ENCODE measurements around the gene C3.
"Not testable (repeated sequence)": the region's sequence is repeated elsewhere in the genome, so short reads cannot be mapped to it uniquely, and the experiment has no call there.

The C3 gene

DNA sequence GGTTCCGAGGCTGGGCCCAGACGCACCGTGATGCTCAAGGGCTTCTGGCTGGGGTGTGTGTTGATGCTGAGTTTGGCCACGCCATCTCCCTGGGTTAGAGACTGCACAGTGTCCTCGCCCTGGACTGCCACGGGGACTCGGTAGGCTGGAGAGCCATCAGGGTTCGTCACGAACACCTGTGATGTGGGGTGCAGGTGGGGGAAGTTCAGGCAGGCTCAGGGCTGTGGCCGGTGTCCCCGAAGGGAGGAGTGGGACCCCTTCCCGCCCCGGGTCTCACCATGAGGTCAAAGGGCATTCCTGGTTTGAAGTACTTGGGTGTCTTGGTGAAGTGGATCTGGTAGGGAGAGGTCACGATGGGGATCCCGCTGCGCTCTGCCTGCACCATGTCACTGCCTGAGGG is 8.2 kb downstream of the C3 start:
- no peak for FAIRE-seq

DNA sequence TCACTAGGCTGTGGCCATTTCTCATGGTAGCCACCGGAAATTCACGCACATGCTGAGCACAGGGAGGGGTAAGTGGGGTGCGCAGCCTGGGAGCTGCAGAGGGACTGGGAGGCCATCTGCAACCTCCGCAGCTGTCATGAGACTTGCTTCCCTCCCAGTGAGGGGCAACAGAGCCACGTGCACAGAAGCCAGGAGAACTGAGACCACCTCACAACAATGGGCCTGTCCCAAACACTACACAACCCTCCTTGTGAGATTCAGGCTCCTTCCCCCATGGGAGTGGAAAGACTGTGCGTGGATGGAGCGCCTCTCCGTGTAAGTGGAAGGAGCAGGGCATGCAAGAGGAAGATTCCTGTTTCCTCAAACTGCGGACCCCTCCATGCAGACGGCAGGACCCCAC is 8.8 kb downstream of the C3 start:
- no peak for FAIRE-seq

DNA sequence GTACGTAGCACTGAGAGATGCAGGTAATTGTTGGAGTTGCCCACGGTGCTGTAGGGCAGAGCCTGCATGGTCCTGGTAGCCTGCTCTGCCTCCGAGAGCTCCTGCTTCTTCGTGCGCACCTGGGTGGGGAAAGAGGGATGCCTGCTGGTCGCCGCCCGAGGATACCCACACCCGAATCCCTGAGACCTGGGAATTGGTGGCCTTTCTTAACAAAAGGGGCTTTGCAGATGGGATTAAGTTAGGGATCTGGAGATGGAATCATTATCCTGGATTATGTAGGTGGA is 9.4 kb downstream of the C3 start:
- no peak for FAIRE-seq

DNA sequence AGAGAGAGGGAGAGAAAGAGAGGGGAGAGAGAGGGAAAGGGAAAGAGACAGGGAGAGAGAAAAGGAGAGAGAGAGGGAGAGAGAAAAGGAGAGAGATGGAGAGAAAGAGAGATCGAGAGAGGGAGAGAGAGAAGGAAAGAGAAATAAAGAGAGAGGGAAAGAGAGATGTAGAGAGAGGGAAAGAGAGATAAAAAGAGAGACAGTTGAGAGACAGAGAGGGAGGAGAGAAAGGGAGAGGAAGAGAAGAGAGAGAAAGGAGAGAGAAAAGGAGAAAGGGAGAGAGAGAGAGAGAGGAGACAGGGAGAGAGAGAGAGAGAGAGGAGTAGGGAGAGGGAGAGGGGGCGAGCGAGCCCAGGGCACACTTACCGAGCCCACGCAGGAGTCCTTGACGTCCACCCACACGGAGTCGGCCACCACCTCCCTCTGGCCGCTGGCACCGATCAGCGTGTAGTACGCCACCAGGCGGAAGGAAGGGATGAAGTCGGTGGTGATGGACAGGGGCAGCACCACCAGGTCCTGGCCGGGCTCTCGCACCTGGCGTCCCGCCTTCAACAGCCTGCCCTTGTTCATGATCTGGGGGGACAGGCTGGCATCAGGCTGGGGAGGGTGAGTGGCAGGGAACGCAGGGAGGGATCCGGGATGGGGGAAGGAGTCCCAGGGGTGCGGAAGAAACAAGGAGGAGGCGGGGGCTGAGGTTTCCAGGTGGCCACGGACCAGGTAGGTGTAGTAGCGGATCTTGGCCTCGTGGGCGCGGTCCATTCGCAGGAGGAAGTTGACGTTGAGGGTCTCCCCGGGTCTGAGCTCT is 10.0 kb downstream of the C3 start:
- no peak for FAIRE-seq

DNA sequence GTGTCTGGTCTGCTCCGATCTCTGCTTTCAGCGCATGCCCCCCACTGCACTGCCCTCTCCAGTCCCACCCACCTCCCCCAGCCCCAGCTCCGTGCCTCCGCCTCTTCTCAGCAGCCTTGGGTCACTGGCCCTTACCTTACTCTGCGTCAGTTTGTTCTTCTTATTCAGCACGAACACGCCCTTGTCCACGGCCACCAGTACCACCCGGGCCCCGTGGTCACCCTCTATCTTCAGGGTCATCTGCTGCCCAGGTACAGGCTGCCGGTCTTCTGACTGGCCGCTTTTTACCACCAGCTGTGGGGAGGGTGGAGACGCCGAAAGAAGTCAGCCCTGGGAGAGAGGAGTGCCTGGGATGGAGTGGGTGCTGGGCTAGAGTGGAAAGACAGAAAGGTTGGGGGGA is 10.9 kb downstream of the C3 start:
- no peak for FAIRE-seq

DNA sequence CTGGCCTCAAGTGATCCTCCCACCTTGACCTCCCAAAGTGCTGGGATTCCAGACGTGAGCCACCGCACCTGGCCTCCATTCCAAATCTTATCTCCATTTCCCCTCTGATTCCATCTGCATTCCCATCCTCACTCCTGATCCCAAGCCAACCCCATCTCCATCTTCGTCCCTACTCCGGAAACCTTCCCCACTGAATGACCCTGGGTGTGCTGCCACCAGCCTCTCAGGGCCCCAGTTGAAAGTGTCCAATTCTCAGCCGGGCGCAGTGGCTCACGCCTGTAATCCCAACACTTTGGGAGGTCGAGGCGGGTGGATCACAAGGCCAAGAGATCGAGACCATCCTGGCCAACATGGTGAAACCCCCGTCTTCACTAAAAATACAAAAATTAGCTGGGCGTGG is 11.5 kb downstream of the C3 start:
- not testable (repeated sequence) for FAIRE-seq

DNA sequence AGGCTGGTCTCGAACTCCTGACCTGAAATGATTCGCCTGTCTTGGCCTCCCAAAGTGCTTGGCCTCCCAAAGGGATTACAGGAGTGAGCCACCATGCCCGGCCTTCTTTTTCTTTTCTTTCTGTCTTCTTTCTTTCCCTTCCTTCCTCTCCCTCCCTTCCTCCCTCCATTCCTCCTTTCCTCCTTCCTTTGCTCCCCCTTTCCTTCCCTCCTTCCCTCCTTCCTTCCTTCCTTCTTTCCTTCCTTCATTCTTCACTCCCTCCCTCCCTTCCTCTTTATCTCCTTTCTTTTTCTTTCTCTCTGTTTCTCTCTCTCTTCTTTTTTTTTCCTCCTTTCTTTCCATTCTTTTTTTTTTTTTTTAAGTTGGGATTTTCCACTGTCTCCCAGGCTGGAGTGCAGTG is 12.1 kb downstream of the C3 start:
- no peak for FAIRE-seq

DNA sequence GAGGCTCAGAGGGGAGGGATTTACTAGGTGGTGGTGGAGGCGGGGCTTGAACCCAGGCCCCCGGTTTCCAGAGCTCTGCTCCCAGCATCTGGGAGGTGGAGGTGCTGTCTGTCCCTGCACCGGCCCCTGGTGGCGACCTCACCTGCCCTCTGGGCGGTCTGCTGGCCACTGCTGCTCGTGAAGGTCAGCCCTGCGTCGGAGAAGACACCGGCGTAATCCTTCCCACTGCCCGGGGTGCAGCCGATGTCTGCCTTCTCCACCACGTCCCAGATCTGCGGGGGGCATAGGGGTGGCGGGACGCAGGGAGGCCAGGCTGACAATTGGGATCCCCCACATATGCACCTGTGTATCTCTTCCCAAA is 12.8 kb downstream of the C3 start:
- no peak for FAIRE-seq

DNA sequence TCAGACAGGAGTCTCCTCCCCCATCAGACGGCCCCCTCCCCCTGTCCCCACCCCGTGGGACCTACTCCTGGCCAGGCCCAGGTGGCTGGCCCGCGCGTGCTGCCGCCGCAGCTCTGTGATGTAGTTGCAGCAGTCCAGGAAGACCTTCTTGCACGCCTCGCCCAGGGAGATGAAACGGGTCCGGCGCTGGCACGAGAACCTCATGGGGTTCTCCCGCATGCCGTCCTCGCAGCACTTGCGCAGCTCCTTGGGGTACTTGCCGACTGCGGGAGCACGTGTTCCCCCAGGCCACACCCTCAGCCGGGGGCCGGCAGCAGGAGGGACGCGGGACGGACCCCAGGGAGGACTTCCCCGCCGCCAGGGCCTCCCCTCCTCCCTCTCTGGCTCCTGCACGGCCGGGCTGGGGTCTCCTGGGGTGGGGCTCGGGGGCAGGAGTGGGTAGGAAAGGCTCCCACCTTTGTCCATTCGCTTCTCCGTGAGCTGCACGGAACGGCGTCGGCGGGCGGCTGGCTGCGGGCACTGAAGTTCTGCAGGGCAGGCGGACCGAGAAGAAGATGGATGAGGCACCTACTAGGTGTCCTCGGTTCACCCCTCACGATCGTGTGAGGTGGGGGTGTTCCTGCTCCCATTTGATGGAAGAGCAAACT is 13.3 kb downstream of the C3 start:
- FAIRE-seq = no peak

DNA sequence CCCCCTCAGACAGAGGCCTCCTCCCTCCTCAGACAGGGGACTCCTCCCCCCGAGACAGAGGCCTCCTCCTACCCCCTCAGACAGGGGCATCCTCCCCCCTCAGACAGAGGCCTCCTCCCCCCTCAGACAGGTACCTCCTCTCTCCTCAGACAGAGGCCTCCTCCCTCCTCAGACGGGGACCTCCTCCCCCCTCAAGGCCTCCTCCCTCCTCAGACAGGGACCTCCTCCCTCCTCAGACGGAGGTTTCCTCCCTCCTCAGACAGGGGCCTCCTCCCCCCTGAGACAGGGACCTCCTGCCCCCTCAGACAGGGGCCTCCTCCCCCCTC is 13.9 kb downstream of the C3 start:
- no peak for FAIRE-seq

DNA sequence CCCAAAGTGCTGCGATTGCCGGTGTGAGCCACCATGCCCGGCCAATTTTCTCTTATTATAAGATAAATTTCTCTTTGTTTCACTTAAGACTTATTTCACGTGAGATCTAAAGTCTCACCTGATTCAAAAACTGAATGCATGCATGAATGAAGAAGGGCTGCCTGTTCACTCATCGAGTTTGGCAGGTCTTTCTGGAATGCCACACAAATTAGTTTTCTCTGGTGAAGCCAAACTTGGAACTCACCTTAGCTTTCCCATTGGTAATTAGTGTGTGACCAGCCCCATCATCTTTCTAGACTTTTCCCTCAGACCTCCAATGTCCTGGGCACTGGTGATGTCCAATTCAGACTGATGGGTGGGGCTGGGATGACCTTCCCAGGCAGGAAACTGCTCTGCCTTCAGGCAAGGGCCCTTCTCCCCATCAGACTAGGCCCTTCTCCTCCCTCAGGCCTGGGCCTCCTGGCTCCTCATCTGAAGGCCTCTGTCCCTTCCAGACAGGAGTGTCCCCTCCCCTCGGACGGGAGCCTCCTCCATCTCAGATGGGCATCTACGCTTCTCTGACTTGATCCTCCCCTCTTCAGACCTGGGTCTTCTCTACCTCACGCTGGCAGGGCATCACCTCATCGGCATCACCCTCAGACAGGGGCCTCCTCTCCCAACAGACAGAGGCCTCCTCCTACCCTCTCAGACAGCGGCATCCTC is 14.4 kb downstream of the C3 start:
- no peak for FAIRE-seq

DNA sequence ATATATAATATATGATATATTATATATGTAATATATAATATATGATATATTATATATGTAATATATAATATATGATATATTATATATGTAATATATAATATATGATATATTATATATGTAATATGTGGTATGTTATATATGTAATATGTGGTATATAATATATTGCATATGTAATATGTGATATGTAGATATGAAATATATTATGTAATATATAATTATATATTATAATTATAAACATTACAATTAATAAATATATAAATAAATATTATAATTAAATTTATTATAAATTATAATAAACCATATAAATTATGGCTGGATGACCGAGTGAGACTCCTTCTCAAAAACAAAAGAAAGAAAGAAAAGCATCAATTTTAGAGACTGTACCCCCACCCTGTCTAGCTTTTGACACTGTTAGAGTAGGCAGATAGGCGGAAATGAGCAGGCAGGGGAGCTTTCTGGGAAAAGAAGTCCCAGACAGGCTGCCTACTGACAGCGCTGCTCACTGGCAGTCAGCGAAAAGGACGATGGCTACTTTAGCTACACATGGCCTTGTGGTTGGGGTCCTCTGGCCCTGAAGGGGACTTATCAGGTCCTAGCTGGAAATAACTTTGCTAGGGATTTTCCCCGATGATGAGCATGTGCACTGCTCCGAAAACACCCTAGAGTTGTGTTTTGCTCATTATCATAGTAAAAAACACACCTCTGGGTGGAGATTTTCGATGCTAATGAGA is 19.7 kb downstream of the C3 start:
- peak; percentile 92 for FAIRE-seq

DNA sequence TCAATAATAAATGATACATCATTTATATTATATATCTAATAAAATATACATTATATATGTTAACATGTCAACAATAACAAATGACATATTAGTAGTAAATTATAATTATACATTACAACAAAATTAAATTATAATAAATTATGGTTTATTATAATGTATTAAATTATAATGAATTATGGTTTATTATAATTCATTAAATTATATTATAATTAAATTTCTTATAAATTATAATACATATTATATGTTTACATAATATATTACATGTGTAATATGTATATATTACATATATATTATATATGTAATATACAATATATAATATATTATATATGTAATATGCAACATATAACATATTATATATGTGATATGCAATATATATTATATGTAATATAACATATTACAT is 20.5 kb downstream of the C3 start:
- peak; percentile 99 for FAIRE-seq

DNA sequence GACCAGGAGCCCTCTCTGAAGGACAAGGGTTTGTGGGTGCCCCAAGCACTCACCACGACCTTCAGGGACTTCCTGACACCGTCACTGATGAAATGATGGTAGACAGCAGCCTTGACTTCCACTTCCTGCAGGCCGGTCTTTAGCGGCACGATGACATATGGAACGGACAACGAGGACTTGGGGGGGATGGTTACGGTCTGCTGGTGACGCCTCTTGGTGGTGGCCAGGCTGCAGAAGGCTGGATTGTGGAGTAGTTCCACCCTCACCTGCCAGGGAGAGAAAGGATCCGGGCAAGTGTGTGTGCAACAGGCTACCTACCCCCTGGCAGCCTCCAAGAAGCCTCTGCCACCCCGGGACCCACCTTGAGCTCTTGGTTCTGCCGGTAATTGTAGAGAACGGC is 23.2 kb downstream of the C3 start:
- FAIRE-seq = no peak

DNA sequence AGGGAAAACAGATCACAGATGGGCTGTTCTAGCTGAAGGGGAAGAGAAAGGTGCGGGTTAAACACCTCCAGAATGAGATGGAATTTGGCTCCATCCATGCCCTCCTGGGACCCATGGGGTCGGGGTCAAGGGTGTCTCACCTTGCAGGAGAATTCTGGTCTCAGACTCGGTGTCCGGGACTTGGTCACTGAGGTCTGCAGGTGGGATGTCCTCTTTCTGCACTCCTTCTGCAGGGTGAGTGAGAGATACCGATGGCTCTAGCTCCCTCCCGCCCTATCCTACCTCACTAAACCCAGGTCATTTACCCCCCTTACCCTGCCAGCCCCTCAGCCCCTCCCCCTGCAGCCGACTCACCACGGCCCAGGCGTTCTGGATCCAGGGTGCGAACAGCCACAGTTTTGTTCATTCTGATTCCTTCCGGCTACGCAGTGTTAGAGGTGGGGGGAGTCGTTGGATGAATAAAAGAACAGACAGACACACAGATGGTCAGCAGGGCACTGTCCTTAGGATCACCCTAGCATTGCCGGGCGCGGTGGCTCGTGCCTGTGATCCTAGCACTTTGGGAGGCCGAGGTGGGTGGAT is 24.1 kb downstream of the C3 start:
- FAIRE-seq = no peak

DNA sequence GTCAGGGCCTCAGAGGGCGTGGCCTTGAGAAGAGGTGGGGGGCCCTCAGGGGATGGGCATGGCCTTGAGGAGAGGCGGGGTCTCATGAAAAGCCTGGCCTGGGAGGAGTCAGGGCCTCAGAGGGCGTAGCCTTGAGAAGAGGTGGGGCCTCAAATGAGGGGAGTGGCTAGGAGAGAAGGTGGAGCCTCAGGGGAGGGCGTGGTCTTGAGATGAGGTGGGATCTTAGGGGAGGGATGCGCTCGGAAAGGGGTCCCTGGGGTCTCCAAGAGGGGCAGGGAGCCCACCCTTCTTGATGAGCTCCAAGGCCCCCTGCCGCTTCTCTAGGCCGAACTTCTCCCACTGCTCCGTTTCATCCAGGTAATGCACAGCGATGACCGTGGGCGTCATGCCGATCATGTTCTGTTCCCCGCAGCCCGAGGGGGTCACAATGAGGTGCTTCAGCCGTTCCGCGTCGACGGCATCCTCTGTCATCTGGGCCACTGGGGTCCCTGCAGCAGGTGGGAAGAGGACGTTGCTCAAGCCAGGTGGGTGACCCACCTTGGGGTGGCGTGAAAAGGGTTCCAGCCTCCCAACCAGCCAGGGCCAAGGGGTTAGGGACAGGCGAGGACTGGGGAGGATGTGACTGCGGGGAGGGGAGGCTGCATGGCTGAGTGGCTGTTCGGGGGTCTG is 26.2 kb downstream of the C3 start:
- FAIRE-seq = no peak

DNA sequence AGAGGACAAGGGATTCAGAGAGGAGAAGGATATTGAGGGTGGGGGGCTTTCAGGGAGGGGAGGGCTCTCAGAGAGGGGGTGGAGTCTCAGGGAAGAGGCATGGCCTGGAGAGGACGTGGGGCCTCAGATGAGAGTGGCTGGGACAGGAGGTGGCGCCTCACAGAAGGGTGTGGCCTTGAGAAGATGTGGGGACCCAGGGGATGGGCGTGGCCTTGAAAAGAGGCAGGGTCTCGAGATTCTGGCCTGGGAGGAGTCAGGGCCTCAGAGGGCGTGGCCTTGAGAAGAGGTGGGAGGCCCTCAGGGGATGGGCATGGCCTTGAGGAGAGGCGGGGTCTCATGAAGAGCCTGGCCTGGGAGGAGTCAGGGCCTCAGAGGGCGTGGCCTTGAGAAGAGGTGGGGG is 26.8 kb downstream of the C3 start:
- FAIRE-seq = no peak

DNA sequence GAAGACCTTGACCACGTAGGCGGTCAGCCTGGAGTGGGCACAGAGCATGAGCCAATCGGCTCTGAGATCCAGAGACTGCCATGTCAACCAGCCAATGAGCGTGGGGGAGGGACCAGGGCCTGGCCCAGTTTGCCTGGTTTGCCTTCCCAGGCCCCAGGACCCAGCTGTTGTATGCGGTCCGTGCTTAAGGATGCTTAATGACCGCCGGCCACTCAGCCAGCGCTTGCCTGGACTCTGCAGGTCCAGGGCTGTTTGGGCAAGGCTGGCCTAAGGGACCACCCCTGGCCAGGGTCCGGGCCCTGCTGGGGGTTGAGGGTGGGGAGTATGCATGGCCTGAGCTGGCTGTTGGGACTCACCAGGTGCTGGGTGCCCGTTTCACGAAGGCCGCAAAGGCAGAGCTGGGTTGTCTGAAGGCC is 27.4 kb downstream of the C3 start:
- no peak for FAIRE-seq

DNA sequence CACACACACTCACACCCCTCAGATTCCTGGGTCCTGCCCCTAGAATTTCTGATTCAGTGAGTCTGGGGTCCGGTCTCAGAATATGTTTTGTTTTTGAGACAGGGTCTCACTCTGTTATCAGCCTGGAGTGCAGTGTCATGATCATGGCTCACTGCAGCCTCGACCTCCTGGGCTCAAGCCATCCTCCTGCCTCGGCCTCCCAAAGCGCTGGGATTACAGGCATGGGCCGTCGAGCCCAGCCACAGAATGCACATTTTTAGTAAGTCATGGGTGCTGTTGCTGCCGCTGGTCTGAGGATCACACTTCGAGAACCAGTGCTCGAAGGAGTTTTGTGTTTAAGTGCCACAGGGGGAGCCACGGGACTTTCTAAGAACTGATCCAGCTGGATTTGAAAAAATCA is 28.4 kb downstream of the C3 start:
- FAIRE-seq = no peak

DNA sequence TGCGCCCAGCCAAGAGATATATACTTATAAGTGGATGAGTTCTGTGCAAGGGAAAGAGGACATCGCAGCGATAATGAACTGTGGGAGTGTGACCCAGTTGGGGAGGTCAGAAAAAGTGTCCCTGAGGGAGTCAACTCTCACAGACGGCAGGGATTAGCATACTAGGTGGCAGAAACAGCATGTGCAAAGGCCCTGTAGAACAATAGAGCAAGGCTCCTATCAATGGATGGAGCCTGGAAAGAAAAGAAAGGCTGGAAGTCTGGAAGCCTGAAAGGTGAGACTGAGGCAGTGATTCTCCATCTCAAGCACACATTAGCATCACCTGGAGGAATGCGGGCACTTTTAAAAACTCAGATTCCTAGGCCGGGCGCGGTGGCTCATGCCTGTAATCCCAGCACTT is 29.1 kb downstream of the C3 start:
- no peak for FAIRE-seq

DNA sequence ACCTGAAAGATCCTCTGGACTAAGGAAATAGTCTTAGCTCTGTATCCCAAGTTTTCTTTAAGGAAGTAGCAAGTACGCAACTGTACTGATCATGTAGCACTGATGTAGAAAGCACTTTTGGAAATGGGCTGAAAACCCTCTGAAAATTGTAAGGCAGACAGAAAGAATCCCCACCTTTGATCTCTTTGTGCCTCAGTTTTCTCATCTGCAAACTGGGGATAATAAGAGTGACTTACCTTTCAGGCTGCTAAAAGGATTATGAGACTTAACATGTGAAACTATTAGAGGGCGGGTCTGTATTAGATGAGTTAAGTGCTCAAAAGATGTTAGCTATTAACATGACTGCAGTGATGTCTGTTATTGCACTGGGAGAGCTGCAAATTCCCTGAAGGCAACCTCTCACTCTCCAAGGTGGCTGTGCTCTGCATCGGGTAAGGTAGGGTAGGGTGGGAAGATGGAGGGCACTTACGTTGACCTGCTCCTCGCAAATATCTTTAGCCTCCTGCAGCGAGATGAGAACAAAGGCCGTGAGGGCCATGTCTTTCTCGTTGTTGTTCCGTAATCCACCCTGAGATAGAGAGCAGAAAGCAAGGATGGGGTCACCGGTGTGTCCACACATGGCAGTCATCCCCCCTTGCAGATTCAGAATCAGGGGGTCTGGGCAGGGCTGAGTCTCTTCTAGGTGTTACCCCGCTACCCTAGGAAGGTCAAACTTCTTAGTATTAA is 30.1 kb downstream of the C3 start:
- no peak for FAIRE-seq

DNA sequence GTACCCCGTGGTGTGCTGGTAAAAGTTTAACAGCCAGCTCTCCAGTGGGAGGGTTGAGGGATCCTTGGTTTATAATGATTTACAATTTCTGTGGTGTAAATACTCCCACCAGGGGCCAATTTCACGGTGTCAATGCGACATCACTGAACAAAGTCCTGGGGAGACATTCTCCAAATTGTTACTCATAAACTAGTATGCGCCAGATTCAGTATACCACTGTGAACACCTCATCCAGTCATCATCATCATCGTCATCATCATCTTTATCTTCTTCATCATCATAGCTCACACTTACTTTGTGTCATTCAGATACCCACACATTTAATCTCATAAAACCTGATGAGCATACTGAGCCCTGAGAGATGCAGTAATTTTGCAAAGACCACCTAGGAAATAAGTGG is 33.3 kb downstream of the C3 start:
- FAIRE-seq = no peak

DNA sequence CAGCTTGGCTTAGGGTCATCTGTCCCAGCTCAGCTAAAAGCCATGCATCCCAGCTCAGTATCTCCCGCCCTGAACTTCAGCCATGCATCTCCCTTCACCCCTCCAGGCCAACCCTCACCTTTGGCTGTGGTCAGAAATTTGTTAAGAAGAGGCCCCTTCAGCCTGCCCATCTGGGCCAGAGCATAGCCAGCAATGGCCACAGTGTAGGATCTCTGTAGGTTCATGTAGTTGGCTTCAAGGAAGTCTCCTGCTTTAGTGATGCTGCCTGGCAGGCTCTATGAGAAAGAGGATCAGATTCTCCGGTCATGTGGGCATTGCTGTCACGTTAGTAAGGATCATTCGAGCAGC is 33.8 kb downstream of the C3 start:
- FAIRE-seq = no peak
